ENCODE data around the gene SUGCT.

The SUGCT gene

DNA sequence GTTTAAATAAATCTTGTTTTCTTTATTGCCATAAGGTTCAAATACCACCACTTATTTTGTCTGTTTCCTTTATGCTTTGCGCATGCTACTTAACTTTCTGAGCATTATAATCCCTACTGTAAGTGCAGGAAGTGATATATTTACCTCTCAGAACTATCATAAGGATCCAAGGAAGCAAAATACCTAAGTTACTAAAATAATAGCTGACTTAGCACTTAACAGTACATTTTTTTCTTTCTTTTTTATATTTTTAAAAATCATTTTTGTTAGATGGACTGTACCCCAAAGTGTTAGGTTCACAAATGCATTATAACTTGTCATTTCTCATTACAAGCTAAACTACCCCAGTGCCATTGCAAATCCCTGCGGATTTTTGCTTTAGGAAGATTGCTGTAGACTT, 663.8 kb downstream of the SUGCT start:
- no peak for TF ChIP-seq FOXP2 (optimal IDR thresholded peaks at IDR 0.05; ENCODE audit: borderline replicate concordance, extremely low read depth, extremely low read length, insufficient read depth)
- TF ChIP-seq SIN3A (IDR thresholded peaks at IDR 0.05; ENCODE audit: borderline replicate concordance, insufficient read depth, low read length), result no peak
- no peak for TF ChIP-seq TAF1 (IDR thresholded peaks at IDR 0.05; ENCODE audit: borderline replicate concordance, insufficient read depth, low read length)
- TF ChIP-seq, protein P1, sequence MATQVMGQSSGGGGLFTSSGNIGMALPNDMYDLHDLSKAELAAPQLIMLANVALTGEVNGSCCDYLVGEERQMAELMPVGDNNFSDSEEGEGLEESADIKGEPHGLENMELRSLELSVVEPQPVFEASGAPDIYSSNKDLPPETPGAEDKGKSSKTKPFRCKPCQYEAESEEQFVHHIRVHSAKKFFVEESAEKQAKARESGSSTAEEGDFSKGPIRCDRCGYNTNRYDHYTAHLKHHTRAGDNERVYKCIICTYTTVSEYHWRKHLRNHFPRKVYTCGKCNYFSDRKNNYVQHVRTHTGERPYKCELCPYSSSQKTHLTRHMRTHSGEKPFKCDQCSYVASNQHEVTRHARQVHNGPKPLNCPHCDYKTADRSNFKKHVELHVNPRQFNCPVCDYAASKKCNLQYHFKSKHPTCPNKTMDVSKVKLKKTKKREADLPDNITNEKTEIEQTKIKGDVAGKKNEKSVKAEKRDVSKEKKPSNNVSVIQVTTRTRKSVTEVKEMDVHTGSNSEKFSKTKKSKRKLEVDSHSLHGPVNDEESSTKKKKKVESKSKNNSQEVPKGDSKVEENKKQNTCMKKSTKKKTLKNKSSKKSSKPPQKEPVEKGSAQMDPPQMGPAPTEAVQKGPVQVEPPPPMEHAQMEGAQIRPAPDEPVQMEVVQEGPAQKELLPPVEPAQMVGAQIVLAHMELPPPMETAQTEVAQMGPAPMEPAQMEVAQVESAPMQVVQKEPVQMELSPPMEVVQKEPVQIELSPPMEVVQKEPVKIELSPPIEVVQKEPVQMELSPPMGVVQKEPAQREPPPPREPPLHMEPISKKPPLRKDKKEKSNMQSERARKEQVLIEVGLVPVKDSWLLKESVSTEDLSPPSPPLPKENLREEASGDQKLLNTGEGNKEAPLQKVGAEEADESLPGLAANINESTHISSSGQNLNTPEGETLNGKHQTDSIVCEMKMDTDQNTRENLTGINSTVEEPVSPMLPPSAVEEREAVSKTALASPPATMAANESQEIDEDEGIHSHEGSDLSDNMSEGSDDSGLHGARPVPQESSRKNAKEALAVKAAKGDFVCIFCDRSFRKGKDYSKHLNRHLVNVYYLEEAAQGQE (IDR thresholded peaks at IDR 0.05; ENCODE audit: insufficient read depth in 1 of 2, low read depth in 2 of 2, low read length in 2 of 2), result no peak
- TF ChIP-seq POLR2AphosphoS5 (IDR thresholded peaks at IDR 0.05; ENCODE audit: low read depth, low read length), result no peak

DNA sequence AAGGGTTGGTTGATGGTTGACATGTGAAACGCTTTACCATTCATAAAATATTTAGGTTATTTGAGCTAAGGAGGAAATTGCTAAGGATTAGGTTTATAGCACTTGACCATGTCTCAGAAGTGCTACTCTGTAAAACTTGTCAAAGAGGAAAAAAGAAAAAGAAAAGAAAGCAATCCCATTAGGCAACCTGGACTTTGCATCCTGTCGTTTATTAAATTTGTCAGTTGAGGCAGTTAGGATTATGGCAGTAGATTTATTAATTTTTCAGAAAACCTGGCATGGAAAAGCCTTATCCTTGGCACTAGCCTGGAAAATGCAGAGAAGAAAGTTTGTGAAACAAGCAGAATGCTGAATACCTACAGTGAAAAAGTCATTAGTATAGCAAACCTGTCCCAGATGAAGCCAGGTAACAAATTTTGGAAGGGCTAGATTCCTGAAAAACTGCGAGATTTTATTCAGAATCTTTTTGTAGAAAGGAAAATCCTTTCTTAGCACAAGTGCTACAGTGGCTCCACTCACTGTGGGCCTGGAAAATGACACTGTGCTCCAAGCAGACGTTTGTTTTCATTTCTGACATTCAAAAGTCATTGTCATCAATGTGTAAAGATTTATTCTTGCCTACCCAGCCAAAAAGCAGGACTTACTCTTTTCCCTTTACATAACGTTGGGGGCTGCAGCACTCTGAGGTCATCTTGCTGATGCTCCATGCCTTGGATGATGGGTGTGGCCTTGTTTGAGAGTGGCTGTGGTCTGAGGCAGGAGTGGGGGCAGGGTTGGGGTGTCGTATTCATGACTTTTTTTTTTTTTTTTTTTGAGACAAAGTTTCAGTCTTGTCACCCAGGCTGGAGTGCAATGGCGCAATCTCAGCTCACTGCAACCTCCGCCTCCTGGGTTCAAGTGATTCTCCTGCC, 664.9 kb downstream of the SUGCT start:
- TF ChIP-seq TAF1 (IDR thresholded peaks at IDR 0.05; ENCODE audit: borderline replicate concordance, insufficient read depth, low read length) (no peak), SIN3A (IDR thresholded peaks at IDR 0.05; ENCODE audit: borderline replicate concordance, insufficient read depth, low read length) (no peak), POLR2AphosphoS5 (IDR thresholded peaks at IDR 0.05; ENCODE audit: low read depth, low read length) (no peak), FOXP2 (optimal IDR thresholded peaks at IDR 0.05; ENCODE audit: borderline replicate concordance, extremely low read depth, extremely low read length, insufficient read depth) (no peak)
- TF ChIP-seq, protein P1 (IDR thresholded peaks at IDR 0.05; ENCODE audit: insufficient read depth in 1 of 2, low read depth in 2 of 2, low read length in 2 of 2), result no peak

DNA sequence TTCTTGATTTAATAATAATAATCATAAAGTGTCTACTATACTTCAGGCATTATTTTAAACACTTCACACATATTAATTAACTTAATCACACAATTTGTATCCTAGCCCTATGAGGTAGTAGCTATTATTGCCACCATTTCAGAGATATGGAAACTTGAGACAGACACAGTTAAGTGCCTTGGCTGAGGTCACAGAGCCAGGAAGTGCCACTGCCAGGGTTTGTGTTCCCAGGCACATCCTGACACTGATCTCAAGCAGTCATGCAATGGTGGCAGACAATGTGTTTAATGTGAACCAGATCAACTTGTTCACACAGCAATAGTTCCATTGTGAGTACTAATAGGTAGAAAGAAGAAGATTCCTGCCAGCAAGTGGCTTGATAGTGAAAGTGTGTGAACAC, 666.0 kb downstream of the SUGCT start:
- TF ChIP-seq, protein P1 (IDR thresholded peaks at IDR 0.05; ENCODE audit: insufficient read depth in 1 of 2, low read depth in 2 of 2, low read length in 2 of 2), result no peak
- no peak for TF ChIP-seq POLR2AphosphoS5 (IDR thresholded peaks at IDR 0.05; ENCODE audit: low read depth, low read length)
- TF ChIP-seq FOXP2 (optimal IDR thresholded peaks at IDR 0.05; ENCODE audit: borderline replicate concordance, extremely low read depth, extremely low read length, insufficient read depth), result no peak
- TF ChIP-seq TAF1 (IDR thresholded peaks at IDR 0.05; ENCODE audit: borderline replicate concordance, insufficient read depth, low read length), result no peak
- no peak for TF ChIP-seq SIN3A (IDR thresholded peaks at IDR 0.05; ENCODE audit: borderline replicate concordance, insufficient read depth, low read length)

DNA sequence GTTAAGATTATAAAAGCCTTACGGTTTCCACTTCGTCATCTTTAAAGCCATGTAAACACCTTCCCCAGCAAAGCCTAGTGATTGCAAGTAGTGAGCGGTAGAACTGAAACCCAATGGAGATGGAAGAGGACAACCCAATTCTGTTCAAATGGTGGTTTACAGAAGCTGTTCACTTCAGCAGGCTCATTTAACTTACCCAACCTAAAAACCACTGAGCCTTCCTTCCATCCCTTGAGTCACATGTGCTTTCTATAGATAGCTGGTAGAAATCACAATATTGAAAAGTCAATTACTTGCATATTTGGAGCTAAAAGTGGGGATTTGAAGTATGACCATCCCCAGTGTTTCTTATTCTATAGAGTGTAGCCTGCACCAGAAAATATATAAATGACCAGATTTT, 667.7 kb downstream of the SUGCT start:
- TF ChIP-seq, protein P1 (IDR thresholded peaks at IDR 0.05; ENCODE audit: insufficient read depth in 1 of 2, low read depth in 2 of 2, low read length in 2 of 2), result no peak
- TF ChIP-seq FOXP2 (optimal IDR thresholded peaks at IDR 0.05; ENCODE audit: borderline replicate concordance, extremely low read depth, extremely low read length, insufficient read depth) (no peak), TAF1 (IDR thresholded peaks at IDR 0.05; ENCODE audit: borderline replicate concordance, insufficient read depth, low read length) (no peak), POLR2AphosphoS5 (IDR thresholded peaks at IDR 0.05; ENCODE audit: low read depth, low read length) (no peak), SIN3A (IDR thresholded peaks at IDR 0.05; ENCODE audit: borderline replicate concordance, insufficient read depth, low read length) (no peak)
